Head of caudate nucleus (tissue), 42 donors: ENCODE data around the gene CEP131.
A peak's percentile ranks its signal among the peaks of the same experiment; 100 is the strongest.

Source experiments
- DNase-seq, 42 donors: peaks; one replicate each; pipeline versions ENCODE4 v3.0.0 to v3.0.0-alpha.2; 2020 to 2021; ENCODE audit warnings: mixed read lengths in 7 of 42
- intact Hi-C: fragments of 100-400 bp; cut with DNase I; formaldehyde crosslinking; loops from one replicate; pipeline ENCODE4 v1.15.0; 2022

CEP131 gene

DNA sequence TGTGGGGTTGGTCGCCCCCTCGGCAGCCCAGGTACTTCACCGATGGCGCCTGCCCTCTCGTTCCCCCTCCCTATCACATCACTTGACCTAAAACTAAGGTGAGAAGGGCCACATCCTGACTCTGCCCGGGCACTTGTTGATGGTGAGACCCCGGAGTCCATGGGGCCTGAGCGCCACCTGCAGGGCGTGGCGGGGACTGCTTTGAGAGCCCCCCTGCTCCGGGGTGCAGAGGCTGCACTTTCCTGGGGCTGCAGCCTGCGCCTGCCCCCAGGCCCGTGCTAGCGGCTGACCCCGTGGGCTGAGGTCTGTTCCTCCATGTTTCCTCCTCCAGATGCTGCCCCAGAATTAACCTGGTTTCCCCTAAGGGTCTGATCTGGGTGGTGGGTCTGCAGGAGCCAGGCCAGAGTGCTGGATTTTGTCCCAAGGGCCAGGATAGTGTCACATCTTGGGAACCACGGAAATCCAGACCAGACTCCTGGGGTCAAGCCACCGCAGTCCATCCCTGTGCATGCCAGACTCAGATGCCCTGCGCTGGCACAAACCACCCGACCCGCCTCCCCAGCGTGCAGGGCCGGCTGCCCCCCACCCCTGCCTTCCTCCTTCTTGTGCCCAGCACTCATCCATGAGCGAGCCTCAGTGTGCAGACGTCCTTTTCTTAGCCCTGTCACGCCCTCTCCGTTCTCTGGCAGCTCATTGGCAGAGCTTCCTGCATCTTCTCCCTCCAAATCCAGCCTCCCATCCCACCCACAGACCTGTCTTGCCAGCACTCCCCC, 19.1 kb upstream of the CEP131 start:
- peak in 41 of 42 donors; percentile 51 to 87 (median 66) for DNase-seq
- intact Hi-C loops, result no loop called here

DNA sequence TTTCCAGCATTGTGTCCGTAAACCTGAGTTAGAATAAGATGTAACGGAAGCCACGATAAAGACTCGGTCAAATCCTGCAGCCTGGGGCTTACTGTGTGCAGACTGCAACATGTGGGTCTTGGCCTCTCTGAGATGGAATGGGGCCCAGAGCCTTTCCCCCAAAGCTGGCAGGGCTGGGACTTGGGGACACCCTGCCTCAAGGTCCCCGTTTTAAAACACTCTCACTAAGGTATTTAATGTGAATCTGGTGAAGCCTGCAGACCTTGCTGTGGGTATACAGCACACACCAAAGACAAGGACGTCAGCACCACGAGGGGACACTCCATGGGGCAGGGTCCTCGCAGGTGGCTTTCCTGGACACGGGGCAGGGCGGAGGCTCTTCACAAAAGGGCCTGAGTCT, 18.4 kb upstream of the CEP131 start:
- no peak for DNase-seq
- intact Hi-C loops, result no loop called here

DNA sequence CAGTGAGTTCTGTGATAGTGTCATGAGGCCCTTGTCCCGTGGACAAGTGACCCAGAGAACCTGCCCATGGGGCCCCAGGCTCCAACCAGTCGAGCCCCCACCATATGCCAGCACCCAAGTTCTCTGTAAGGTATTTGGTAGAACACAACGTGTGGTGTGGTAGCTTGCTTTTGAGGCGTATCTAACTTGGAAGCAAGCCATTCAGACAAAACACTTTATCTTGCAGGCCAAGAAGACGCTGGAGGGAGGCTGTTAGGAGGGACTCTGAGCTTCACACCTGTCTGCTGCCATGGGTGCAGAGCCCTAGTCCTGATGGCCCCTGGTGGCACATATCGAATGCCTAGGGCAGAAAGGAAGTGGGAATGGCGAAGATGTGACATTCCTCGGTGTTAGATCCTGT, 18.0 kb upstream of the CEP131 start:
- no peak for DNase-seq
- intact Hi-C loops, result no loop called here

DNA sequence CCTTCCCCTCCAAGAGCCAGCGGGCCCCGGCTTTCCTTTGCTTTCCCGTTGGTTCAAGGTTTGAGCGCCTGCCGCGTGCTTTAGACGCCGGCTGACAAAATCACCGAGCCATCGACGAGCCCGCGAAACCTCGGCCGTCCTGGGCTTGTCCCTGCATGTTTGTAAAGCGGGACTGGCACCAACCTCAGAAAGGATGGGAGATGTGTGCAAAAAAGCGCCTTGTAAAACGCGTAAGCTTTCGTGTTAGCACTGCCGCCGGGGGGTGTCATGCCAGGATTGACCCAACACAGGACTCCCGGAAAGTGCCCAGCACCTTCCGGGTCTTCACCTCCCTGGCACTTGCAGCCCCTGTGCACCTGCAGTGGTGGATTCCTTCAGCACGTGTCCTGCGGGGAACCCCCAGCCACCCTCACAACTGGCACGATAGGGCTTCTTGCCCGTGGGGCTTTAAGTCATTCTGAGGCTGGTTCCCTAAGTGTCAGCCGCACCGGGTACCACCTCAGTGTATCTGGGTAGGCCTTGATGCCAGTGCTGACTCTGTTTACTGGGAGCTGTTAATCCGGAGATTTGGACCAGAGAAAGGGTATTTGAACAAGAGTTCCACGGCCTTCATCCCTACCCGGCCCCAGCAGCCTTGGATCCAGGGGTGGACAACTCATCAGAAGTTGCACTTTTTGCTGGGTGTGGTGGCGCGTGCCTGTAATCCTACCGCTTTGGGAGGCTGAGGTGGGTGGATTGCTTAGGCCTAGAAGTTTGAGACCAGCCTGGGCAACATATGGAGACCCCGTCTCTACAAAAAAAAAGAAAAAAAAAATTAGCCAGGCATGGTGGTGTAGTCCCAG, 17.2 kb upstream of the CEP131 start:
- peak in 4 of 42 donors; percentile 16 to 22 (median 18) for DNase-seq
- intact Hi-C loops, result loop anchor here (5.0 kb wide), 1 partner anchor 103 kb away; no protein-coding TSS in a partner anchor

DNA sequence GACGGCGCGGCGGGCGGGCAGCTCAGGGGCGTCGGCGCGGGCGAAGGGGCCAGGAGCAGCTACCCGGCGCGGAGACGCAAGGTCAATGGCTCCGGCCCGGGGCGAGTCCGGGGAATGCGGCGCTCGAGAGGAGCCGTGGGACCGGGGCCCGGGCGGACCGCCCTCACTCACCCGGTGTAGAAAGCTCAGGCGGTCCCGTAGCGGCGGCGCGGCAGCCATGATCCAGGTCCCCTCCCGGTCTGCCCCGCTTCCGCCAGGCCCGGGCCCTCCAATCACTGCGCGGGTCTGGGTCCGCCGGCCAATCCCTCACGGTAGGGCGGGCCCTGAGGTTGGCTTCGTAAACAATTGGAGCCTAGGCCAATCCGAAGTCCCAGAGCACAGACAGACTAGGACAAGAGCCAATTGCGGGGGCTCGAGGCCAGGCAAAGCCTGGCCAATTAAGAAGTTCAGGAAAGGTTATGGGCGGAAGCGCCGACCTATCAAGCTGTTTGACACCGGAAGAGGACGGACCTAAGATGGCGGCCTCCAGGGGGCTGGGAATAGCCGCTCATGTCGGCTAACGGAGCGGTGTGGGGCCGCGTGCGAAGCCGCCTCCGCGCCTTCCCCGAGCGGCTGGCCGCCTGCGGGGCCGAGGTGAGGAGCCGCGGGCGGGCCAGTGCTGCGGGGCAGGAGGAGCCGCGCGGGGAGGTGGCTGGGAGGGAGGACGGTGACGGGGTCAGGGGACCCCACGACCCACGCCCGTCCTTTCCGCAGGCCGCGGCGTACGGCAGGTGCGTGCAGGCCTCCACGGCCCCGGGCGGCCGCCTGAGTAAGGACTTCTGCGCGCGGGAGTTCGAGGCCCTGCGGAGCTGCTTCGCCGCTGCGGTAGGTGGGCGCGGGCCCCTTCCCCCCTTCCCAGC, 16.3 kb upstream of the CEP131 start, which contains the start of the genes NDUFAF8 and TEPSIN:
Gene NDUFAF8, plus strand, starts transcription at position 504 of the 899 bp plus-strand sequence. Its CDS starts 46 bp downstream, at position 550.
Gene TEPSIN, minus strand, starts transcription at position 241 of the 899 bp plus-strand sequence. Its CDS starts 22 bp downstream, at position 219.
- intact Hi-C loops, result loop anchor here (5.0 kb wide), 1 partner anchor 102 kb away; no protein-coding TSS in a partner anchor
- peak; percentile 94 to 100 (median 98) for DNase-seq

DNA sequence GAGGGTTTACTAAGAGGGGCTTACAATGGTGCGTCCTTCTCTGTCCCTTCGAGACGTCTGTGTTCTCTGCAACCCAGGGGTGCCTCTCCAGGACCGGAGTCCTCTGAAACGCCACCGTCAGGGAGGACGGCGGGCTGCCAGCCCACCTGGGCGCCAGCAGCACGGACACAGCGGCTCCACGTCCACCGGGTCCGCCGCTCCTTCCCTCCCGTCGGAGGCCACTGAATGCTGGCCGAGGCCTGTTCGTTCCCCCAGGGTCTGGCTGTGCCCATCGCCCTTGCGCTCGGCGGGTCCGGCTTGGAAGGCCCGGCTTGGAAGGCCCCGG, 15.7 kb upstream of the CEP131 start:
- intact Hi-C loops, result loop anchor here (5.0 kb wide), 1 partner anchor 101 kb away; no protein-coding TSS in a partner anchor
- DNase-seq, result peak in 1 of 42 donors; percentile 30

DNA sequence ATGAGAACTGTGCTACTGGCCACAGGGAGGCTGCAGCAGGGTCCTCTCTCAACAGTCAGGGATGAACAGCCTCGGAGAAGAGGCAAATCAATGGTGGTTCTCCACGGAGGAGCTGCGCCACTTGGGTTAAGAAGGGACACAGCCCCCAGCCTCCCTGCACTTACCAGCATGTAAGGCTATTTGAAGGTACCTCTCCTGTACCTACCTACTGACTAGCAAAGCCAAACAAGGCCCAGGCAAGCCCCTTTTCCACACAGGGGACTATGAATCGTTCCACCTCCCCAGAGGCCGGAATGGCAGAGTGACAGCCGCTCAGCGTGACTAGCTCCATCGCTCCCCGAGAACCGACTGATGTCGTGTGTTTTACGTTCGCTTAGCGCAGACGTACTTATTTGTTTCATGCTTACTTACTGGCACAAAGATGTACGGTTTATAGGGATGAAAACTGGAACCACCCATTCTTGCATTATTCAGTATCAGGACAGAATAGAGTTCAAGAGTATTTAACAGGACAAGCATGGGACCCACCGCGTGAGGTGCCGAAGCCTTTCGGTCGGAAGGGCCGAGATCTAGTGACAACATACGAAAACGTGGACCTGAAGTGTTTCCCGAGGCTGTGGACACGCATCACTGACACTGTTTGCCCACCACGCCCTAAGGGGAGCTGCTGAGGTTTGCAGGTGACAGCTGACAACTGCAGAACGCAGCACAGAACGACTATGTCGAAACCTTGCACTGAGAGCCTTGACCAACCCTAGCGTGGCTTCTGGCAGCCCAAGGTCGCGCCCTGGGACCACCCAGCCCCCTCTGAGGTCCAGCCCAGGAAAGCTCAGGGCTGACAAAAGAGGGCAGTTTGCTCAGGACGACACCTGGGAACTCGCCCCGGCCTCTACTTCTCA, 15.1 kb upstream of the CEP131 start:
- intact Hi-C loops, result loop anchor here (5.0 kb wide), 1 partner anchor 101 kb away; no protein-coding TSS in a partner anchor
- DNase-seq, result no peak

DNA sequence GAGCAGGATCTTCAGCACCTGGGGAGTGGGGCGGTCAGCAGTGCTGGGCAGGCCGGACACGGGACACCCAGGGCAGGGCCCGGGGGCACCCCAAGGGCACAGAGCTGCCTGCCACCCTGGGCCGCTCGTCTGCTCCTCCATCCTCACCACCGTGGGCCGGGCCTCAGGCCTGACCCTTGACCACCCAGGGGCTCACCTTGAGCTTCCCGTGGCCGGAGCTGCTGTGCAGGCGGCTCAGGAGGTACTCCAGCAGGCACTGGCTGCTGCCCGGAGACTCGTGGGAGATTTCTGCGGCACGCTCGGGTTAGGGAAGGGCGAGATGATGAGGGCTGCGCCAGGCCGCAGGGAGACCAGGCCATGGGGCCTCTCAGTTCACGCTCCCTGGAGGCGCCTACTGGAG, 14.0 kb upstream of the CEP131 start:
- intact Hi-C loops, result loop anchor here (5.0 kb wide), 1 partner anchor 99 kb away; no protein-coding TSS in a partner anchor

DNA sequence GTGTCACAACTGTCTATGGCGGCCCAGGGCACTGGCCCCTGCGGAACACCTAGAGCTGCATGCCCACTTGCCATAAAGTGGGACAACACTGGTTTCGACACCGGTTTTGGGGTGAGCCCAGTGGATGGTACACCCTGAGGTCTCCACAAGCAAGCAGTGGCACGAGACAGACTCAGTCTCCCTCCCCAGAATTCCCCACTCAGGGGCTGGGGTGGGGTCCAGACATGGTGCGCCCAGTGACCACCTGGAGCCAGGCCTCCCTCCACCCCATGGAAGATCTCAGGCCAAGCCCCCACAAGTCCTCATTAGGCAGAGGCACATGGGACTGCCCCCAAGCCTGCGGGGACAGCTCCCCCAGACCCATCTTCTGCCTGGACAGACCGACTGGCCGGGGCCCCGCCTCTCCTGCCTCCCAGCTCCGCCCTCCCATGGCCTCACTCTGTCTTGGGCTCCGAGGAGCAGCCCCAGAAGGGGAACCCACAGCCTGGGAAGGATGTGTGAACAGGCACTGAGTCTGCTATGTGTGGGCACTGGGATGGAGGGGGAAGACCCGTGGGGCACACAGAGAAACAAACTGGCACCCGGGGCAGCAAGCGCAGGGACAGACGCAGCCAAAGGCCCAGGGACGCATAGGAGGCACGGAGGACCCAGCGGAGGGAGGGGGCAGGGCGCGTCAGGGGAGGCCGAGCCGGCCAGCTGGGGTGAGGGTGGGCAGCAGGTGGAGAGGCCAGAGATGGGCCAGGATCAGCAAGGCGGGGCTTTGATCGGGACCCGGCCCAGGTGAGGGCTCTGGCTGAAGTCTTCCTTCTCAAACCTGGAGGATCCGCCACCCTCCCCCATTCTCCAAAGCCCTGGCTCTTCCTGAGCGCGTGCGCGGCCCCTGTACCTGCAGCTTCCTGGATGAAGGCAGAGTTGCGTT, 13.3 kb upstream of the CEP131 start:
- DNase-seq, result no peak
- intact Hi-C loops, result loop anchor here (5.0 kb wide), 1 partner anchor 99 kb away; no protein-coding TSS in a partner anchor

More for the DNA sequence above, 14.0 kb upstream of the CEP131 start:
- no peak for DNase-seq

DNA sequence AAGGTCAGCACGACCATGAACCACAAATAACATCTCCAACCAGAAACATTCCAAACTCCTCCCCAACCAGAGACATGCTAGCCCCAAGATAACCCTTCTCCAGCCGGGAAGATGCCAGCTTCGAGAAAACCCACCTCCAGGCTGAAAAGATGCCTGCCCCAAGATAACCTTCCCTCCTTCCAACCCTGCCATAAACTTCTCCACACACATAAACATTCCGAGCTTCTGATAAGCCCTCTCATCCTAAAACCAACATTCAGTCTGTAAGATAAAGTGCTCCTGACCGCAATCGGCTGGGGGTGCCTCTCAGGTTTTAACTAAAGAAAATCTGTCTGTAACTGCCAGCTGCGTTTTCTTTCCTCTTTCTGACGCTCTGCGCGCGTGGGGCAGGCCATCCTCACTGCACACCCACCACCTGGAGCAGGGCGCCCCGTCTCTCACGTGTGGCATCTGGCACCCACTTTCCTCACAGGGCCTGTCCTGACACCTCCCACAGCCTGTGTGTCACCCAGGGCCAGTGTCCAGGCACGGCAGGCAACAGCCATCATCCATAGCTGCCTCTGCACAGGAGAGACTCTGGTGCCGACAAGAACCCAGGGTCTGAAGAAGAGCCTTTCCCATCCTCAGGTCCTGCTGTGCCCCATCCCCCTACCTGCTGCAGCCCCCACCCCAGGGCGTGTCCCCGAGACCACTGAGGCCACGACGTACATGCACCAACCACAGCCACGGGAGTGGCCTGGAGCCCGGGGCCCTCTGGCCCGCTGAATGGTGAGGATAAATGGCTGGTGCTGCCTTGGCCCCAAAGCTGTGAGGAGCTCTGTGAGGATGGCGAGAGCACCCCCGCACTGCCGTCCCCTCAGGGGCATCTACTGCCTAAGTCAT, 12.4 kb upstream of the CEP131 start:
- no peak for DNase-seq
- intact Hi-C loops, result loop anchor here (5.0 kb wide), 1 partner anchor 98 kb away; no protein-coding TSS in a partner anchor

DNA sequence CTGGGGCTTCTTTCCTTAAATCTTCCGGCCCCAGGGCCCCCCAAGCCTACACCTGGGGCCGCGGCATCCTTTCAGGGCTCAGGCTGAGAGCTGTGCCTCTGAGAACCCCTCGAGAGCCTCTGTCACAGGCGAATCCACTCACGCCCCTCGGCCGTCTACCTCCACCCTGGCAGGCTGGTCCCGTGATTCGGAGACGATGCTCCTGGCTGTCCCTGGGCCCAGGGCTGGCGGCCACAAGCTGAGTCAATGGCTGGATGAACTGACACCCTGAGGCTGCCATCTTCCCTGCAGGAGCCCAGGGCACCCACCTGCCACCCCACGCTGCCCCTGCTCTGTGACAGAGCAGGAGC, 11.7 kb upstream of the CEP131 start:
- intact Hi-C loops, result no loop called here
- DNase-seq, result no peak

DNA sequence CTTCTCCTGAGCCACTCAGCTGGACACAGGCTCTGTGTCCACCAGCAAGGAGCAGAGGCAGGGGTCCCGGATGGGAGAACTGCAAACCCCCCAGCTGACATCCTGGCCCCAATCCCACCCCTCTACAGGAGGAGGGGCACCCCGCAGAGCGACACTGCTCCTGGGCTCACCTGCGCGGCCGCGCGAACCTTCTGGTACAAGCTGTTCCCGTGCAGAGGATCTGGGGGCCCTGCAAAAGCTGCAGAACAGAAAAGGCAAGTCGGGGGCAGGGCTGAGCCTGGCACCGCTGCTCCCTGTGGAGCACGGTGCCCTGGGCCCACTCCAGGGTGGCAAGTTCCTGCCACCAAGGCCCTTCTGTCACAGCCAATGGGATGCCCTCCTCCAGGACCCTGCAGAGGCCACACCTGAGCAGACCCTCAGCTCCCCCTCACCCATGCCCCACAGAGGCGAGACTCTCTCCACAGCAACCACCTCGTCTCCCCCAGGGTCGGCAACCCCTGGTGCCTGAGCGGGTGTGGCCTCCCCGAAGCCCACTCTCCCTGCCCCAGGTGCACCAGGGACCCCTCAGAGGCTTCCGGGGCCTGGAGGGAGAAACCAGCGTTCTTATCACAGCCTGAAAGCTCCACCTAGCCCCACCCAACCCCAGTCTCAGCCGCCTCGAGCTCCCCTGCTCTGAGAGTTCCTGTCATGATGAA, 11.2 kb upstream of the CEP131 start:
- DNase-seq, result no peak
- intact Hi-C loops, result no loop called here

DNA sequence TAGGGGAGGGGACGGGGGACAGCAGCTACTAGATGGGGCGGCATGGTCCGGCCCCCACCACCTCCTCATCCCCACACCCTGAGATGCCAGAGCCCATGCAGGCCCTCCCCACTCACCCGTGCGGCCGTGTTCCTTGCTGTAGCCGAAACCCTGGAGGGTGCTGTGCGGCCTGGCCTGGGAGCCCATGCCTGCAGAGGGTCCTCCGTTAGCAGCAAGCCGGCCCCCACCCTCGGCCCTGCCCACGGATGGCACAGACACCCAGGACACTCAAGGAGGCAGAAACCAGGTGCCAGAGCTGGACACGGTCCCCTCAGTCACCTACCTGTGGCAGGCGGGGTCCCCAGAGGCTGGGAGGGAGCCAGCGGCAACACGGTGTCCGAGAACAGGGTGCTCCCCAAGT, 10.6 kb upstream of the CEP131 start:
- intact Hi-C loops, result no loop called here
- no peak for DNase-seq

DNA sequence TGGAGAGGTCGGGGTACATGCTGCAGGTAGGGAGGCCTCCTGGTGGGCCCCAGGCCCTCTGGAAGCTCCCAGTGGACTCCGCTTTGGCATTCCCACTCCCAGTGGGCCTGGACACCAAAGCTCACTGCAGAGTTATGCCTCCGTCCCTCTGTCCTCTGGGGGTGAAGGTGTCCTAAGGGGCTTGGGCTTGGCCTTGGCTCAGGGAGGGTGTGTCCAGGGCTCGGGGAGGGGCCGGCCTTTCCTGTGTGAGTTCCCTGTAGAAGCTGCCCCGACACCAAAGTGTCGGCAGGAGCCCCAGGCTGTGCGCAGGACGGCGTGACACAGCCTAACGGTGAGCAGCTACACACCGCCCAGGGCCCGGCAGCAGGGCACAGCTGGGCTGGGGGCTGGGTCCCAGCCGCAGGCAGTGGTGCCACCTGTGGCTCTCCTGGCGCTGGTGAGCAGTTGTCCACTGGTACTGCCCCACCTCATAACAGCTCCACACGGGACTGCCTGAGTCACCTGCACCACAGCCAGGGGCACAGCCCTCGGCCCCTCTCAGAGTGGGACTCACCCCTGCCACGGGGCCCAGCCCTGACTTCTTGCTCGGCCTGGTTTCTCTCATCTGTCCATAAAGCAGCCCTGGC, 10.0 kb upstream of the CEP131 start:
- intact Hi-C loops, result no loop called here
- DNase-seq, result no peak
